ENCODE results near the gene TMEM221. TPM values are rescaled to one million over a fixed set of nuclear protein-coding genes. Genes with fewer than 3 reads are reported as not detected.

TMEM221 gene
- total RNA-seq: under 1 TPM in 2 of 3 donors, not detected in 1; 0.34 to 0.51 TPM
- long read RNA-seq, donor 1: 0 reads
- long read RNA-seq, donor 2: 0 reads

- DNase-seq: peak; percentile 43 to 65 (median 61)
- intact Hi-C loops (cut with DNase I, micrococcal nuclease): no loop called here
Observed at GRCh38 chr19:17448131-17448967, at the start of gene TMEM221. TSS of gene TMEM221 (minus strand) at chr19:17448668. CDS start at chr19:17448462, 206 bp downstream.

GRCh38 chr19:17497149-17497798 is 48.8 kb upstream of the TMEM221 start:
- Histone ChIP-seq H3K36me3 (ENCODE audit: low read depth) (no peaks in the 10 kb centered on the region), H3K9me3 (no peaks in the 10 kb centered on the region), H3K4me1 (ENCODE audit: low read depth) (no peaks in the 10 kb centered on the region), H3K4me3 (no peak overlapping the region)
- intact Hi-C loops (cut with DNase I, micrococcal nuclease): no loop called here
- DNase-seq (no peak), ATAC-seq (peak; percentile 50)
- TF ChIP-seq, protein P1, sequence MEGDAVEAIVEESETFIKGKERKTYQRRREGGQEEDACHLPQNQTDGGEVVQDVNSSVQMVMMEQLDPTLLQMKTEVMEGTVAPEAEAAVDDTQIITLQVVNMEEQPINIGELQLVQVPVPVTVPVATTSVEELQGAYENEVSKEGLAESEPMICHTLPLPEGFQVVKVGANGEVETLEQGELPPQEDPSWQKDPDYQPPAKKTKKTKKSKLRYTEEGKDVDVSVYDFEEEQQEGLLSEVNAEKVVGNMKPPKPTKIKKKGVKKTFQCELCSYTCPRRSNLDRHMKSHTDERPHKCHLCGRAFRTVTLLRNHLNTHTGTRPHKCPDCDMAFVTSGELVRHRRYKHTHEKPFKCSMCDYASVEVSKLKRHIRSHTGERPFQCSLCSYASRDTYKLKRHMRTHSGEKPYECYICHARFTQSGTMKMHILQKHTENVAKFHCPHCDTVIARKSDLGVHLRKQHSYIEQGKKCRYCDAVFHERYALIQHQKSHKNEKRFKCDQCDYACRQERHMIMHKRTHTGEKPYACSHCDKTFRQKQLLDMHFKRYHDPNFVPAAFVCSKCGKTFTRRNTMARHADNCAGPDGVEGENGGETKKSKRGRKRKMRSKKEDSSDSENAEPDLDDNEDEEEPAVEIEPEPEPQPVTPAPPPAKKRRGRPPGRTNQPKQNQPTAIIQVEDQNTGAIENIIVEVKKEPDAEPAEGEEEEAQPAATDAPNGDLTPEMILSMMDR (IDR thresholded peaks at IDR 0.05): no peak

More at GRCh38 chr19:17448131-17448967, at the start of gene TMEM221:
- no peaks in the 10 kb centered on the region for H3K4me1 ChIP-seq (ENCODE audit: low read depth)
- H3K36me3 ChIP-seq (ENCODE audit: low read depth): no peaks in the 10 kb centered on the region
- no peak within 1 kb of the TSS for H3K4me3 ChIP-seq
- peak; percentile 50 for ATAC-seq
- H3K9me3 ChIP-seq: no peaks in the 10 kb centered on the region
- TF ChIP-seq, protein P1 (IDR thresholded peaks at IDR 0.05): peak; percentile 22

DNA sequence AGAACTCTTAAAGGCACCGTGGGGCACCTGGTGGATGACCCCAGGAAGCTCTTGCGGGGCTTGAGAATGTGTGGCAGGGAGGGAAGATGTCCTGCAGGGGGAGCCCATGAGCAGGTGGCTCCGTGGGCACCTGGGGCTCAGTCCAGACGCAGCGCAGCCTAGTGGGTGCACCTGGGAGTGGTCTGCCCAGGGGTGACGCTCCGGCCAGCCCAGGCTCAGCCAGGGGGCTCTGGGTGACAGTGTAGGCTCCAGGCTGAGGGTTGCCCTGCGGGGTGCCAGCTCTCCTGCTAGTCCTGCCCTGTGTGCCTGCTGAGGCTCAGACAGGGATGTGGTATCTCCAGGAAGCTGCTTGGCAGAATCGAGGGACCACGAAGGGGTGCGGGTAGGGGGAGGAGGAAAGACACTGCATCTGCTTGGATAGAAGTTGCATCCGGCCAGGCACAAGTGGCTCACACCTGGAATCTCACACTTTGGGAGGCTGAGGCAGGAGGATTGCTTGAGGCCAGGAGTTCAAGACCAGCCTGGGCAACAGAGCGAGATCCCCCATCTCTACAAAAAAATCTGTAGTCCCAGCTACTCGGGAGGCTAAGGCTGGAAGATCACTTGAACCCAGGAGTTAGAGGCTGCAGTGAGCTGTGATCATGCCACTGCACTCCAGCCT is 48.0 kb upstream of the TMEM221 start:
- ATAC-seq (peak; percentile 98), DNase-seq (peak; percentile 80 to 84 (median 84))
- H3K4me3 ChIP-seq: no peak overlapping the region
- TF ChIP-seq, protein P1 (IDR thresholded peaks at IDR 0.05): peak; percentile 88
- intact Hi-C loops (cut with DNase I, micrococcal nuclease): no loop called here
- H3K36me3 ChIP-seq (ENCODE audit: low read depth): no peaks in the 10 kb centered on the region
- no peaks in the 10 kb centered on the region for H3K4me1 ChIP-seq (ENCODE audit: low read depth)
- H3K9me3 ChIP-seq: no peaks in the 10 kb centered on the region

DNA sequence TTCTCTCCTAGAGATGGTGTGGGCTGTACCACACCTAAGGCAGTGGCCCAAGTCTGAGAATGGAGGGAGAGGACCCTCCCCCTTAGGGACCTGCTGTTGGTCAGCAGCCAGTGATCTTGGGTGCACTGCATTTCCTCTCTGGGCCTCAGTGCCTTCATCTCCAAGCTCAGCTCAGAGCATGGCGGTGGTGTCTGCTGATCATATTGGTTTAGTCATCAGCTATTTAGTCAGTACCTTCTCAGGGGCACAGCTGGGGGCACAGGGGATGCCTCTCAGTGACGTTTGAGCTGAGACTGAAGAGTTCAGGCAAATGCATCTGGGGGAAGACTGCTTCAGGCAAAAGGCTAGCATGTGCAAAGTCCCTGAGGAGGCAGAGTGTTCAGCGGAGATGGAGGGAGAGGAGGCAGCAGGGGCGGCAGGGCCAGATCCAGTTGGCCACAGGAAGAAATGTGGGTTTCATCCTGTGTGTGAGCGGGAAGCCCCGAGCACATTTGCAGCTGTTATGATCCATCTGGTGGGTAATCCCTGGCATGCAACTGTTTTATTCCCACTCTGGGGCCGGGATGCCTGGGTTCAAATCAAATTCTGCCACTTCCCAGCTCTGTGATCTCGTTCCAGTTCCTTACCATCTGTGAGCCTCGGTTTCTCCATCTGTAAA is 47.3 kb upstream of the TMEM221 start:
- no peaks in the 10 kb centered on the region for H3K4me1 ChIP-seq (ENCODE audit: low read depth)
- no peak for ATAC-seq
- H3K9me3 ChIP-seq: no peaks in the 10 kb centered on the region
- intact Hi-C loops (cut with DNase I, micrococcal nuclease): no loop called here
- no peak overlapping the region for H3K4me3 ChIP-seq
- no peaks in the 10 kb centered on the region for H3K36me3 ChIP-seq (ENCODE audit: low read depth)
- no peak for DNase-seq
- TF ChIP-seq, protein P1 (IDR thresholded peaks at IDR 0.05): no peak

- H3K36me3 ChIP-seq (ENCODE audit: low read depth): no peaks in the 10 kb centered on the region
- H3K9me3 ChIP-seq: no peaks in the 10 kb centered on the region
- intact Hi-C loops (cut with DNase I, micrococcal nuclease): no loop called here
- TF ChIP-seq, protein P1 (IDR thresholded peaks at IDR 0.05): no peak
- peaks cover 11% of the 10 kb centered on the region for H3K4me1 ChIP-seq (ENCODE audit: low read depth)
- DNase-seq: no peak
- H3K4me3 ChIP-seq: no peak overlapping the region
- ATAC-seq: no peak
Observed at GRCh38 chr19:17491287-17491686, 42.8 kb upstream of the TMEM221 start.
